Endodermal cell (in vitro differentiated cells): Measurements from ENCODE around the gene GRPR. TPM values are rescaled to one million over a fixed set of nuclear protein-coding genes. Genes with fewer than 3 reads are reported as not detected.

Experiments used
- DNase-seq: peaks from one replicate; pipeline ENCODE4 v3.0.0-alpha.2; 2017
- H3K27ac ChIP-seq: 2 replicates; pipeline ENCODE4 v1.5.1; 2013; ENCODE audit warnings: mild to moderate bottlenecking, low read depth, low read length, moderate library complexity
- H3K27me3 ChIP-seq: 2 replicates; pipeline ENCODE4 v1.6.1; 2013; ENCODE audit warnings: mild to moderate bottlenecking, low read length, moderate library complexity; ENCODE audit not compliant: insufficient read depth, control insufficient read depth, poor library complexity, severe bottlenecking
- H3K36me3 ChIP-seq: 2 replicates; pipeline ENCODE4 v1.7.0; 2013; ENCODE audit warnings: mild to moderate bottlenecking, low read length, moderate library complexity; ENCODE audit not compliant: control insufficient read depth, insufficient read depth
- H3K4me1 ChIP-seq: one replicate; pipeline ENCODE4 v1.7.0; 2013; ENCODE audit warnings: low read length; ENCODE audit not compliant: control insufficient read depth, insufficient read depth
- H3K4me3 ChIP-seq: 2 replicates; pipeline ENCODE4 v1.5.1; 2013; ENCODE audit warnings: mild to moderate bottlenecking, low read length, moderate library complexity
- H3K9ac ChIP-seq: 2 replicates; pipeline ENCODE4 v1.6.1; 2013; ENCODE audit warnings: mild to moderate bottlenecking, low read length, moderate library complexity; ENCODE audit not compliant: poor library complexity, severe bottlenecking; ENCODE audit errors: extremely low read depth
- H3K9me3 ChIP-seq: 2 replicates; pipeline ENCODE4 v1.6.1; 2013; ENCODE audit warnings: mild to moderate bottlenecking, low read length, moderate library complexity; ENCODE audit not compliant: control insufficient read depth
- H3K27ac Mint-ChIP-seq: 2 replicates; pipeline ENCODE4 v1.8.0; 2020; ENCODE audit warnings: mixed read lengths
- H3K27me3 Mint-ChIP-seq: 2 replicates; pipeline ENCODE4 v1.8.0; 2021; ENCODE audit warnings: mild to moderate bottlenecking, mixed read lengths; ENCODE audit not compliant: insufficient read depth
- H3K36me3 Mint-ChIP-seq: 2 replicates; pipeline ENCODE4 v1.8.0; 2020; ENCODE audit warnings: low read depth, mixed read lengths
- H3K4me1 Mint-ChIP-seq: 2 replicates; pipeline ENCODE4 v1.8.0; 2020; ENCODE audit warnings: mixed read lengths
- H3K4me3 Mint-ChIP-seq: 2 replicates; pipeline ENCODE4 v1.8.0; 2020; ENCODE audit warnings: mild to moderate bottlenecking, moderate library complexity, mixed read lengths
- H3K9me3 Mint-ChIP-seq: 2 replicates; pipeline ENCODE4 v1.8.0; 2020; ENCODE audit warnings: mild to moderate bottlenecking, mixed read lengths
- CTCF ChIP-seq: fragments of 200-600 bp; sonication (generic); conservative IDR thresholded peaks from 2 replicates; pipeline ENCODE4 v1.5.0; 2021; ENCODE audit warnings: antibody characterized with exemption, mild to moderate bottlenecking
- WGBS, 2 experiments: methylation state at CpG; one replicate each; pipeline versions ENCODE4 v1.1.5 to v1.1.7; 2013; ENCODE audit warnings: missing lambda C conversion rate in 2 of 2, mixed read lengths in 1 of 2; ENCODE audit not compliant: insufficient coverage in 1 of 2, insufficient read length in 1 of 2; 5-methylcytosine and 5-hydroxymethylcytosine counted together
- total RNA-seq, 2 donors: library from RNA; stranded (reverse); fragmentation: NEBNext Ultra II Directional in 1 of 2; extraction: Animal tissue kit (Norgen Biotek cat#: 25700) in 1 of 2; gene quantifications; 2 replicates in 1 of 2; 3 replicates in 1 of 2; pipeline ENCODE4 v1.2.1, GENCODE V29; 2021

The GRPR gene
- total RNA-seq, 2 donors from 2014 or later: 20.8 to 63.1 TPM

- no peaks in the 10 kb centered on the region for H3K9me3 ChIP-seq
- Mint-ChIP-seq H3K27me3 (no peaks in the 10 kb centered on the region), H3K4me1 (peaks cover 22% of the 10 kb centered on the region), H3K27ac (no peak overlapping the region), H3K4me3 (no peak overlapping the region), H3K9me3 (peaks cover 2% of the 10 kb centered on the region), H3K36me3 (peaks cover 14% of the 10 kb centered on the region)
- no peak overlapping the region for H3K9ac ChIP-seq
- no peak overlapping the region for H3K27ac ChIP-seq
- TF ChIP-seq CTCF: no peak
- no peaks in the 10 kb centered on the region for H3K4me1 ChIP-seq
- peaks cover 15% of the 10 kb centered on the region for H3K36me3 ChIP-seq
- WGBS, 2 experiments: 94 to 98% methylated on average over 3 to 4 of the region's 4 CpGs
- no peak overlapping the region for H3K4me3 ChIP-seq
- H3K27me3 ChIP-seq: no peaks in the 10 kb centered on the region
- no peak for DNase-seq
Observed at GRCh38 chrX:16140448-16140847, 17.1 kb downstream of the GRPR start.

GRCh38 chrX:16140983-16141382, 17.6 kb downstream of the GRPR start:
- no peak overlapping the region for H3K9ac ChIP-seq
- no peaks in the 10 kb centered on the region for H3K27me3 ChIP-seq
- H3K4me1 ChIP-seq: no peaks in the 10 kb centered on the region
- no peak overlapping the region for H3K4me3 Mint-ChIP-seq
- peaks cover 19% of the 10 kb centered on the region for H3K36me3 Mint-ChIP-seq
- H3K27ac ChIP-seq: no peak overlapping the region
- no peaks in the 10 kb centered on the region for H3K27me3 Mint-ChIP-seq
- peaks cover 2% of the 10 kb centered on the region for H3K9me3 Mint-ChIP-seq
- H3K4me1 Mint-ChIP-seq: peaks cover 20% of the 10 kb centered on the region
- DNase-seq: no peak
- H3K9me3 ChIP-seq: no peaks in the 10 kb centered on the region
- H3K27ac Mint-ChIP-seq: peak overlapping the region; percentile 20
- TF ChIP-seq CTCF: no peak
- no peak overlapping the region for H3K4me3 ChIP-seq
- H3K36me3 ChIP-seq: peaks cover 20% of the 10 kb centered on the region

GRCh38 chrX:16141422-16142245, 18.3 kb downstream of the GRPR start:
- TF ChIP-seq CTCF: no peak
- Mint-ChIP-seq H3K27ac (peak overlapping the region; percentile 20), H3K9me3 (peaks cover 2% of the 10 kb centered on the region), H3K36me3 (peaks cover 21% of the 10 kb centered on the region), H3K4me1 (peaks cover 14% of the 10 kb centered on the region), H3K4me3 (no peak overlapping the region), H3K27me3 (no peaks in the 10 kb centered on the region)
- no peak overlapping the region for H3K4me3 ChIP-seq
- no peak overlapping the region for H3K9ac ChIP-seq
- no peaks in the 10 kb centered on the region for H3K9me3 ChIP-seq
- no peaks in the 10 kb centered on the region for H3K27me3 ChIP-seq
- H3K27ac ChIP-seq: no peak overlapping the region
- DNase-seq: no peak
- no peaks in the 10 kb centered on the region for H3K4me1 ChIP-seq
- peaks cover 26% of the 10 kb centered on the region for H3K36me3 ChIP-seq
- 85% methylated on average over 1 of the region's 4 CpGs; no CpG with 5 or more reads in 1 of the 2 experiments for WGBS, 2 experiments
